SKM-1 (cell line): ENCODE results near the gene PIP5K1B.

Experiments used
- DNase-seq: peaks from one replicate; lab custom pipeline; 2025; ENCODE audit not compliant: unreplicated experiment; lab: John Stamatoyannopoulos, UW

PIP5K1B gene

DNA sequence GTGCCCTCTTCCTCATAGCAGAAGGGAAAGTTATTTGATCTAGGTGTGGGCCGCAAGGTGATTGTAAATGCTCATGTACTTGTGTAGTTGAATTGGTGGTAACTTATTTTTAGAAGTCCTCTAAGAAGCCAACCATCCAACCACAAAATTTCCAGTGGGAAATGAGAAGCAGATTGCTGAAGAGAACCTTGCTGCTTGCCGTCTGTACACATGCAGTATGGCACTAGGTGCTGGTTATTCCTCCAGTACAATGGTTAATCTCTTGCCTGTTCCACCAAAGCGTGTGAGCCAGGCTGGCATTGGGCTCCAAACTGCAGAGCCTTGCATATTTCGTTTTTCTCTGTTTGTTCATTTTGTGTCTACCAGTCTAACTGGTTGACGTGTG is 28.0 kb downstream of the PIP5K1B start:
- no peak for DNase-seq

DNA sequence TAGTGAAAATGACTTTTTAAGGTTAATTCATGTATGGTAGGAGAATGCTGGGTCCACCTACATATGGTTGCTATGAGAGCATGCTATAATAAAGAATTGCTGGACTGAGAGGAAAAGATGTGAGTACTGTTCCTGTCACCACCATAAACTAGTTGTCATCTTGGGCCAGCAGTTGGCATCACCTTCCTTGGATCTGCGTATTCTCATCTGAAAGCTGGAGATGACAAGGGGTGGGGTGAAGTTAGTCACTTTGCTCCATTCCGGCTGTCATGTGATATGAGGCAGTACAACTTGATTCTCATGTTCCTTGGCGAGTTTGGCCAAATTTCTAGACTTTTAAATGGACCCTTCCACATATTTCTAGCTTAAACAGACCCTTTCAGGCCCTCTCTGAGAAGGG is 33.3 kb downstream of the PIP5K1B start:
- DNase-seq: no peak

DNA sequence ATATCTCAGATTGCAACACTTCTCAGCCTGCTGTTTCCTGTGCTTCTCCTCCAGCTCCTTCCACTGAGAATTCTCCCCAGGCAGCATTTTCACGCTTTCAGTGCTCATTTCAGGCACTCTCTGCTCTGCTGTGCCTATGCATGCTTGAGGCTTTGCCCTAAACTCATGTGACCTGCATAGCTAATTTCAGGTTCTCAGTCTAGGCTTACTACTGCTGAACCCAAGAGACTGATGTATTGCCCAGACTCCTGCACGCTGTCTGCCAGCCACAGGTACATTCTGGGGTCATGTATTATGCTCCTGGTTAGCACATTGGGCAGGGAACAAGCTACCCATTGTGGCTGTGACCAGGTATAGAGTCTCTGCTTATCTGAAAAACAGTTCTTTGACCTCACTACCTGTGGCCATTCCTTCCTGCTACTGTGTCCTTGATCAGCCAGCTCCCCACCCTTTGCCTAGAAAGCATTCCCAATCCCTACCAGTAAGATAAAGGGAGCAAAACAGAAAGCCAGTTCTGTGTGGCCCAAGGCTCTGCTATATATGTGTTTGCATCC is 34.7 kb downstream of the PIP5K1B start:
- no peak for DNase-seq

DNA sequence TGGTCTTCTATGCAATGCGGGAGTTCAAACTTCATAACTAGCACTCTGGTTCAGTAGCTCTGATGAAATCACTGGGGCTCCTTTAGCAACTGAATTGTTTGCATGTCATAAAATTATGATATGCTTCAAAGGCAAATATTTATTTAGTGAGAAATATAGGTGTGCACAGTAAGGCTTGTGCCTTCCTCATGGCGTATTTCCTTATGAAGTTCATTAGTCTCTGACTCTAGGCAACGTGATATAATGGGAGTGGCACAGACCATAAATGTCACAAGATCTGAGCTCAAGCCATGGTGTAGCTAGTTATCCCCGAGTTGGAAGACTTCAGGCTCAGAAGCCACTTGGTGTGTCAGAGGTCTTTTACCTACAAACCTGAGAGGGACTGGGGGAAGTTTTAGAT is 35.5 kb downstream of the PIP5K1B start:
- DNase-seq: no peak

DNA sequence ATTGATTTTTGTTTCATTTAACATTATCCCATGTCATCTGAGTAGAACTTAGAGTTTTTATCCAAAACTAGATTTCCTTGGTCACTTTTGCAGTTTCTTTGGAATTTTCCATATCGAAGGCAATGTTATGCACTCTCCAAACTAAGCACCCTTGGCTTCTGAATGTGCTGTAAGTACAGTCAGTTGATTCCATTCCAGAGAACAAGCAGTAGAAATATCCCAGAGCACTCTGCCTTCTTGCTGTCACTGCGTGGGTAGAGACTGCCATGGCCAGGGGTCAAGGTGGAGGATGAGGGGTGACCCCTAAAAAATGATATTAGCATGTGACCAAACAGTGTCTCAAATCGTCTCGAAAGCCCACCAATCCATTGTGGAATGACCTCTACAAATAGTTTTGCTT is 36.2 kb downstream of the PIP5K1B start:
- DNase-seq: no peak

DNA sequence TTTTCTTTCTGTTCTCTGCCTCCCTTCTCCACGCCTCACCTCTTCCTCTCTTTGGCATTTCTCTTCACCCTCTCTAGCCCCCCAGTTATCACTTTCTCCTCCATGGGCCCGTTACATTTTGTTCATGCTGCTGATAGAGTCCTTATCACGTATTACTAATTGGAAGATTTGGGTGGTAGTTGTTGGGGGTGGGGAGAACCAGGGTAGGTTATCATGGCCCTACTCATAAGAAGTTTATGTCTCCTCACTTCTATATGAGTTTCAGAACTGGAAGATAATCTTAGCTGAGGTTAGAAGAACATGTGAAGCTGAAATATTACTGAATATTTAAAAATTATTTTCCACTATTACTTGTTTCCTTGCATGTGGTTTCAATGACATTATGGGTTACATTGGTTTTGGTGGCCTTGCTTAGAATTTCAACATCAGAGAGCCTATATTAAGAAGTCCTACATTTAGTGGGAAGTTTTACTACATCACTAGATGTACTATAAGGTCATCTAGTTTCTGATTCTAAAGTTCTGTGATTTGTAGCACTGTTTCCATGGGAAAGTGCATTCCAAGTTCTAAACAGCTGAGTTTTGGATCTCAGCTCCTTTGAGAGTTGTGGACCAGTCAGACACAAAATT is 36.8 kb downstream of the PIP5K1B start:
- DNase-seq: no peak

DNA sequence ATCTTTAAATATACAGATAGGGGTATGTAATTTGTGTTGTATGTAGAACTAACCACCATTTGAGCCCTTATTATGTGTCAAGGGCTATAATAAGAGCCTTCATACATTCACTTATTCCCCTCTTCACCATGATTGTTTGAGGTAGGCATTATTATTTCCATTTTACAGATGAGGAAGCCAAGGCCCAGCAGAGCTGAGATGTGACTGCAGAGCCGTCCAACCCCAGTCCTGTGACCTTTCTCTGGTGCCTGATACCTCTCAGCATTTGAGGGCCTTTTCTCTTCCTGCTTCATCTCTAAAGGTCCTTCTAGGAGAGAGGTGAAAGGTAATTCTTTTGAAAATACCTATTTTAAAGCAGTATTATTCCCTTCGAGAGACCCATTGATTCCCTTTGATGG is 37.3 kb downstream of the PIP5K1B start:
- no peak for DNase-seq

DNA sequence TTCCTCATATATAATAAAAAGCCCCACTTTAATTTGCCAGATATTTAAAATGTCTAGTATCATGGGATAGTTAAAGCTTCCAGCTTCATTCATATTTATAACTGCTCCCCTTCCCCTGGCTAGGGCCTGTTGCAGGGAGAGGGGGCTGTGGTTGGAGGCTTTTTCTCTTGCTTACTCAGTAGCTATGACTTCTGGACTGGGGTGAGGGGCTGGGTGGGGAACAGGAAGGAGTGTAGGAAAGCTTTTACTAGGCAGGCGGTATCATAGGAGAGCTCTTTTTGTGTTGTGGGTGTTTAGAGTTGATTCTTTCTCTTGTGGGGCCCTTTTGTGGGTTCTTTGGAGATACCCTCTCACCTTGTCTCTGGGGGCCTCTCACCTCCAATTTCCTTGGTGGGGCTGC is 39.4 kb downstream of the PIP5K1B start:
- no peak for DNase-seq

DNA sequence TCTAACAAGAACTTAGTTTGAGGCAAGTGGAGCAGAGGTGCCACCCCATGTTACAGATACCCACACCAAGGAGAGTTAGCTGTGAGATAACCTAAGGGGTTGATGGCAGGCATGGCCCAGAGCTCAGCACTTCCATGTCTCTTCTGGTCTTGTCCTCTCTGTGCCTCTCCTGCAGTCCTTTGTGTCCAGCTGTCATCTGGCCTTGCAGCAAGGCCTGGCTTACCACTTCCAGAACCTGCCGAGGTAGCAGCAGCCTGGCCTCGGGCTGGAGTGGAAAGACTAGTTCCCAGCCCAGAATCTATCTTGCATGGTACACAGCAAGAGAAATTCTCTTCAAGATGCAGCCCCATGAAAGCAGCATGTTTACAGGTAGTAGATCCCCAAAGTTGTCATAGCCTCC is 41.5 kb downstream of the PIP5K1B start:
- no peak for DNase-seq

DNA sequence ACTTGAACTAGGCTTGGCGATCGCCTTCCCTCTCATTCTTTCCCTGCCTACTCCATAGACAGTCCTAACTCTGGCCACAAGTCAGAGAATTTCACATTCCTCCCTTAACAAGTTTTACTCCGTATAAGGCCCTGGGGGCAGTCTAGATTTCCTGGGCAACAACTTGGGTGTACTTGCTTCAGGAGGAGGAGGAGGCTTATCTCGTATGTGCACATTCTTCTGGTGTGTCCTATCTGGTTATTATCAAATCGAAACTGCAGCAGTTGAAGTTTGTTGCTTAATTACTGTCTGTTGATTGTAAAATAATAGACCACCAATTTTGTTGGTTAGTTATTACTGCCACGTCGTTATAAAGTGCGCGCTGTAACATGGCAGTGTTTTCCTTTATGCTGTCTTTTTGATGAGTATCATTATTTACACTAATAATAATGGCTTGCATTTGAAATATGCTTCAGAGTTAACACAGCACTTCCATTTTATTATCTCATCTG is 42.0 kb downstream of the PIP5K1B start:
- DNase-seq: no peak

DNA sequence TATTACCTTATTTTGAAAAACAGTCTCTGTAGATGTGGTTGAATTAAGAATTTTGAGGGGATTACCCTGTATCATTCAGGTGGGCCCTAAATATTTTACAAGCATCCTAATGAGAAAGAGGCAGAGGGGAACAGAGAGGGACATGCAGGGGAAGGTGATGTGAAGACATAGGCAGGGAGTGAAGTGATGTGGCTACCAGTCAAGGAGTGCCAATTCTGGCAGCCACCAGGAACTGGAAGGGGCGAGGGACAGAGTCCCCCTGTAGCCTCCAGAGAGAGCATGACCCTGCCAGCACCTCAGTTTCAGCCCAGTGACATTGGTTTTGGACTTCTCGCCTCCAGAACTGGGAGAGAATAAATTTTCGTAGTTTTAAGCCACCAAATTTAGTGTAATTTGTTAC is 44.1 kb downstream of the PIP5K1B start:
- DNase-seq: no peak

DNA sequence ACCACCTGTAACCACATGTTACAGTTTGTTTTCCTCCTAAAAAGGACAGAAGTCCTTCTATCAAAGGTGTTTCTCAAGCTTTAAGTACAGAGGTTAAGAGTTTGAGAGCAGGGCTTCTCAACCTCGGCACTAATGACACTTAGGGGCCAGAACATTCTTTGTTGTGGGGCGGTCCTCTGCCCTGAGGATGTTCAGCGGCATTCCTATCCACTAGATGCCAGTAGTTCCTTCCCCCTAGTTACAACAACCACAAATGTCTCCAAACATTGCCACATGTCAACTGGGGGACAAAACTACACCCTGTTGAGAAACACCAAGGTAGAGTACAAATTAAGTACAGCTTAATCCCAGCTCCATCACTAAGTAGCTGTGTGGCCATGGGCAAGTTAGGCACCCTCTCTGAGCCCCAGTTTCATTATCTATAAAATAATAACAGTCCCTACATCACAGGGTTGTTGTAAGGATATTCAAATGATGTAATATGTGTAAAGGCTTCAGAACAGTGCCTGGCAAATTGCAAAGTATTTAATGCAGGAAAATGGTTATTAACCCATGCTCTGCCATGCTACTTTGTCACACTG is 44.6 kb downstream of the PIP5K1B start:
- no peak for DNase-seq

DNA sequence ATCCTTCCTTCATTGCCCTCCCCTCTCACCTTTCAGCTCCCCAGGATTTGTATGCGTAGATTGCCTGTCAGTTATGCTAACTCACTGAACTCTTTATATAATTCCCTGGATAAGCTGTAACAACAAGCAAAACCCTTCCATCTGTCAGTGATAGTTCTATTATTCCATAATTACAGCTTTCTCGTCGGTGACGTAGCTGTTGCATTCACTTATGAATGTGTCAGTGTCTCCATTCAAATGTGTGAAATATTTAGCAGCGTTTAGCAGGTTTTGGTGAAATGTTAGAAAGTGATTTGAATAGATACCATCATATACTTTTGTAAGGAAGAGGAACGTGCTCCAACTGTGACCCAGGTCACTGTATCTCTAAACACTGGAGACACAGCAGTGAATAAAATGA is 45.2 kb downstream of the PIP5K1B start:
- no peak for DNase-seq

DNA sequence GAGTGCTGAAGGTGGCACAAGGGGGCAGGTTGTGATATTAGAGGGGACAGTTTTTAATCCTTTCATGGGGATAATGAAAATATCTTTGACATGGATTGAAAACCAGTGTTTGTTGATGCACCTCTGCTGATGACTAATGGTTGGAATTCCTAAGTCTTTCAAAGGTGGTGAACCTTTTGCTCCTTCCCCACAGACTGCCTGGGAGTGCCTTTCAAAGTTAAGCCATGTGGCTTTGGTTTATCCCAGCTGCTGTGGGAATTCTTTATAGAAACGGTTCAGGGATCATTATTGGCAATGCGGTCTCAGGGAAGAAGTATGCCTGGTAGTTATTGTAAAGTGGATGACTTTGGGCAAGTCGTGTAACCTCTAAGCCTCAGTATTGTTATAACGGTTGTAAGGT is 45.7 kb downstream of the PIP5K1B start:
- no peak for DNase-seq

DNA sequence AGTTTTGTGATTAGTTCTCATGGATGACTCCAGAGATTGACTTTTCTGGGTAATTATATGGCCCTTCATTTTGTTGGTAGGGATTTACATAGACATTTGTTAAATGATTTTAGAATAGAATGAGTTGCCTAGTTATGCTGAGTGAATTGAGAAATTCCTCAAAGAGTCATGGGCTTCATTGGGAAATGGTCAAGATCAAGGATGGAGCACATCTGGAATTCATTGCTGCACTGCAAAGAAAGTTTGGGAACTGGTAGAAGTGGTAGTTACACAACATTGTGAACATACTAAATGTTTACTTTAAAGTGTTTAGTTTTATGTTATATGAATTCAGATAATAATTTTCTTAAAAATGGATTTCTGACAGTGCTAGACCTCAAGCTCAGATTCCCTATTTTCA is 46.5 kb downstream of the PIP5K1B start:
- DNase-seq: no peak

DNA sequence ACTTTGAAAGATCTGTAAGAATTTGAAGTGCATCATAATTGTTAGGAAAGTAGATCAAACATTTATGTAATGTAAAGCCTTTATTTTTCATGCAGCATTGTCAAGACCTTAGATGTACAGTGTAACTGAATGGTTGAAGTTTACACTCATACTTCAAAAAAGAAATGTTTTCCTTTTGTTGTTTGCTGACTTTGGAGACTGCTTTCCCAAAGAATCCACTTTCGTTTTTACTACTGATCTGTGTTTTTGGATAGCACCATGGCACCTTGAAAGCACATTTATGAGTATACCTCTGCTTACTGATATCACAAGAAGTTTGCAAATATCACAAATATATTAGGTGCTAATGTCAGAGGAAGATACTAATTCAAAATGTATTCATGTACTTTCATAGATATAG is 50.0 kb downstream of the PIP5K1B start:
- no peak for DNase-seq

DNA sequence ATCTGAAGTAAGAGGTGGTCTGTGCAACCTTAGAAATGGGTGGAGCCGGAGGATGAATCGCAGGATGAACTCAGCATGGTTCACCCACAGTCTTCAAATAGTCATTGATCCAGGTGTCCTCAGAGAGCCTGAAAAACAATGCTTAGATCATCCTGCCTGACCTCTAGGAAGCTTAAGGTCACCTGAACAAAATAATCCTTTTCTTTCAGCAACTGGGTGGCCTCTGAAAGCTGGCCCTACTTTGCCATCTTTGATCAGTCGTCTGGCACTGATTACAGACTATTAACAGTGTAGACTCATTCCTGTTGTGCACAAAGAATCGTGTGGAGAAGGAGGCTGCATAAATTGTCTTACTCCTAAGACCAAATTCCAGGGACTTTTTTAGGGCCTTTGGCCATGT is 50.7 kb downstream of the PIP5K1B start:
- no peak for DNase-seq

DNA sequence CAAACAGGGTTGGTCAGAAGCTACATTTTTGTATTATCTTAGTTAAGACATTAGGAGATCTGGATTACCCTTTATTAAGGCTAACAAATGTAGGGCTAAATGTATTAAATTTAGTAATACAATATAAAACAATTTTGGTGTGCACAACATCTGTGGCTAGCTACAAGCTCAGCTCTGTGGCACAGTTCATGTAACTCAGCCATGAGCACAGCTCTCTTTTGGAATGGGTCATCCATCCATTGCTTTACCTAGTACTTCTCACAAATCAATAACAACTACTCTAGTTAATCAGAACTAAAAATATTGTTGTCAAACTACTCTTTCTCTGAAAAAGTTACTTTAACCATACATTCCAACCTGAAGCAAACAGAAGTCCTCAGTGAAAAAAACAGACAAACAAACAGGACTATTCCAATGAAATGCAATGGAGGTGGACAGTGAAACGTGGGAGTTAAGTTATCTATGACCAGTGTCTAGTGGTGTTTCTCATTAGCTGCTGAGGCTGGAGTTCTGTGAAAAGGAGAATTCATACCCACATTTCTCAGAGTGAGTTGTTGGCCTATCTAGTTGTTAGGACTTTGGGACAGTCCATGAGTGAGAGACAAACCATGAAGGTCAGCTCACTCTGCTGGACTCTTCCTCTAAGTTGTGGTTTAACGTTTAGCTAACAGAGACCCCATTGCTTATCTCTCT is 55.1 kb downstream of the PIP5K1B start:
- DNase-seq: no peak

DNA sequence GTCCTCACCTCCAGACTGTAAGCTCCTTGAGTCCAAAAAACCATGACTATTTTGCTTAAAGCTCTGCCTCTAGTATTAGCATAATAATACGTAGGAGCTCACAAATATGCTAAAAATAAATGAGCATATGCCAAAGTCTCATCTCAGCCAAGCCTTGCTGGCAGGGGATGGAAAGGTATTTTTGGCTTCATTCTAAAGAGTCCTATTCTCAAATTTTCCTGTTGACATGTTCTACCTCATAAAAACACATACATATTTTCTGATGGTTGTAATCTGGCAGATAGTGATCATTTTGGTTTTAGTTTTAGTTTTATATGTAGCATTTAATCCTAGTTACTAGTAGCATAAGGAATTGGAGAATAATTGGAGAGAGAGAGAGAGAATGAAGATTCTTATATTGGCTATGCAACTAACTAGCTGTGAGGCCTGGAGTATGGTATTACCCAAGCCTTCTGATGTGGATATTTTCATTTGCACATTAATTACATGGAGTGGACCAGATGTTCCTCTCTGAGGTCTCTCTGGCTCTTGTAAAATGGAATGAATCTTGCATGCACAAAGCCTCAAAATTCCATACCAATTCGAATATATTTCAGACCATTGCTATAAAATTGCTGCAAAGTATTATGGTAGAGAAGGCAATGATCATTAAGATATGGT is 55.8 kb downstream of the PIP5K1B start:
- no peak for DNase-seq

DNA sequence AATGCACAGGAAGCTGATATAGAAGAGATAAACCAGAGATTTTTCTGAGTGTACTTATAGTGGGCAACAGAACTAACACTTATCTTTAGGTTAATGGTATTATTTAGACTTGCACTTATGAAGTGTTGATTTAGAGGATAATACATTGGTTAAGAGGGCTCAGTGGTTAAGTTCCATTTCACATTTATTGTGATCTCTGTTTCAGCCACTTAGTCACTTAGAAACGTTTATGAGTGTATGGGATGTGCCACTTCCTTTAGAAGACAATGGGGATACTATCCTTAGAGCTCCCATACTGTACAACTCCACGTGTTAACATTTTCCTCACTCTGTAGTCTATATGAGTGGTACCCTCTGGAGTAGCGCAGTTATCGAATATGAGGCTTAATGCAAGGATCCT is 57.5 kb downstream of the PIP5K1B start:
- no peak for DNase-seq

DNA sequence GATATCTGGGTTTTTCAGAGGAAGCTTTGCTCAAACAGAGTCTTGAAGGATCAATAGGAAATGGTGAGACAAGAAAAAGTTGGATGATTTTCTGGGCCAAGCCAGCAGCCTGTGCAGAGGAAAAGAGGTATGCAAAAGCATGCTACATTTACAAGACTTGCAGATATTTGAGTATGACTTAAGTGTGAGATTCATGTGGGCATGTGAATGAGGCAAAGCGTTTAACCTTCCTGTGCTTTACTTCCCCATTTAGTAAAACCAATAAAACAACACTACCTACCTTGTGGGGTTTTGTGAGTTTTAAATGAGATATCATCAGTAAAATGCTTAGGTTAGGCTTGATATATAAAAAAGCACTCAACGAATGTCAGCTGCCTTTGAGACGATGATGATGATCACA is 58.1 kb downstream of the PIP5K1B start:
- DNase-seq: no peak

DNA sequence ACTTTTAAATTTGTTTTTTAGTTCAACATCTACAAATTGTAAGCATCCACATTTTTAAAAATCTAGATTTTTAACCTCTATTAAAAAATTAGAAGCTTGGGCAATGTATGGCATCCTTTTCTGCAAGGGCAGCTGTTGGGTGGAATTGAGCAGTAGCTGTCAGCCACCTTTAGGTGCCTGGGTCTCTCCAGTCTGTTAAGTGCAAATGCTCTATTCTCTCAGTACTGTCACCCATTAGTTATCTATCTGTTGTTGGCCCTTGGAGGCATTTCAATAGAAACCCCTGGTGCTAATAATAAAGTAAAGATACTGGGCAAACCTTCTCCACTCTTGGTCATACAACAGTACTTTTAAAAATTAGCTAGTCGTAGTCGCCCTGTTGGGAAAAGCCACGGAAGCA is 63.6 kb downstream of the PIP5K1B start:
- DNase-seq: no peak
